GM12872 (cell line): ENCODE measurements around the gene AUP1.
A peak's percentile ranks its signal among the peaks of the same experiment; 100 is the strongest.

Experiments
- CTCF ChIP-seq: IDR thresholded peaks from 3 replicates; pipeline ENCODE4 v1.5.1; 2011; ENCODE audit warnings: low read depth, mild to moderate bottlenecking, low read length, moderate library complexity; ENCODE audit not compliant: insufficient read depth

The AUP1 gene

DNA sequence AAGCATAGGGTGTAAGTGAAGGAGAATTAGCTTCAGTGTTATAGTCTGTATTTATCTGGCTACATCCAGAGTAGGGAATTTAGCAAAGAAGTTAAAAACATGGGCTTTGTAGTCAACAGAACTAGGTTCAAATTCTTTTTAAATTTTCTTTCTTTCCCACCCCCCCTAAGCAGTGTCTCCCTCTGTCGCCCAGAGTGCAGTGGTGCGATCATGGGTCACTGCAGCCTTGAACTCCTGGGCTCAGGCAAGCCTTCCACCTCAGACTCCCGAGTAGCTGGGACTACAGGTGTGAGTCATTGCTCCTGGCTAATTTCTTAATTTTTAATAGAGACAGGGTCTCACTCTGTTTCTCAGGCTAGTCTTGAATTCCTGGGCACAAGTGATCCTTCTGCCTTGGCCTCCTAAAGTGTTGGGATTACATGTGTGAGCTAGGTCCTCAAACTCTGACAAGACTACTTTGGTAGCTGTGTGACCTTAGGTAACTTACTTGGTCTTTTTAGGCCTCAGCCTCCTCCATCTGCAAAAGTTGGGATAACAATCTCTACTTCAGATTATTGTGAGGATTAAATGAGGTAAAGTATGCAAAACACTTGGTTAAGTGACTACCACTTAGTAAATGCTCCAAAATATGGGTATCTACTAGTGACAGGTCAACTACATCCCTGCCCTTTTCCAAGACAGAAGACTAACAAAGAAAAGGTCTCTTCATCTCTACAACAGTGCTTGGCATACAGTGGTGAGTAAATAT is 42.8 kb upstream of the AUP1 start:
- peak; percentile 34; the same call in 1 of the 3 replicates for TF ChIP-seq CTCF

- no peak for TF ChIP-seq CTCF
Observed at GRCh38 chr2:74571058-74571457, 41.6 kb upstream of the AUP1 start.

GRCh38 chr2:74569686-74570085 is 40.2 kb upstream of the AUP1 start:
- no peak for TF ChIP-seq CTCF

DNA sequence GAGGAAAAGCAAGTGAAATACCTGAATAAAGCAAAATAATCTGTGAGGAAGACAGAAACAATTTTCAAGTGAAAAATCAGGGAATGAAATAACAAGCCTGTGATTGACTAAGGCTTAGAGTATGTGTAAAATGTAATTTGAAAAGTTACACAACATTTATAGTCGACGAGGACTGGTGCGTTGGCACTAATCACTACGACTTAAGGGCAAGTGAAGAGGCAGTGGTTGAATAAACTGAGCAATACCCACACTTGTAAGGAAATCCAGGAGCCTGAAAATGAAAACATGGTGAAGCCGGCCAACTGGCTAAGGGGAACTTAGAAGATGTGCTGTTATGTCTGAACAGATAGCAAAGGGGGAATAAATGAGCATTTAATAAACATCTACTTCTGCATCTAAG is 38.4 kb upstream of the AUP1 start:
- no peak for TF ChIP-seq CTCF

- TF ChIP-seq CTCF = no peak
Observed at GRCh38 chr2:74566754-74567085, 37.2 kb upstream of the AUP1 start.

GRCh38 chr2:74566076-74566753 is 36.7 kb upstream of the AUP1 start:
- no peak for TF ChIP-seq CTCF

DNA sequence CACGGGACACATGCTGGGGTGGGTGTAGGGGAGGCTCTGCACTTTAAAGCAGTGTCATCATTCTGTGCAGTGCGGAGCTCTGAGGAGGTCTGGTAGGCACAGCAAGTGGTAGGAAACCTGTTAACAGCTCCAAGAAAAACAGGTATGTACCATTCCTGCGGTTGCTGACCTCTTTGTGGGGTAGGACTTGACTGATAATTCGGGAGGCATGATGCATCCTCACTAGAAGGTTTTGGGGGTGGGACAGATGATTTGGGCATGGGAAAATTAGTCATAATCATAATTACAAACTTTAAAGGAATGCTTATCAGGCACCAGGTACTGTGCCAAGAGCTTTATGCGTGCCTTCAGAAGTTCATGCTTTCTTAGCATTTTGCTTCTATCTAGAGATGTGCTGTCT is 34.7 kb upstream of the AUP1 start:
- no peak for TF ChIP-seq CTCF
